Testis (tissue), 2 donors: ENCODE data around the gene ADPRS.

ENCODE experiments used
- POLR2A ChIP-seq: fragments of 450-650 bp; IDR thresholded peaks from one replicate; pipeline ENCODE4 v1.6.1; 2017; ENCODE audit warnings: antibody characterized with exemption, mild to moderate bottlenecking, moderate library complexity
- TF ChIP-seq, protein P1 (sequence below), 3 experiments: fragments of 450-650 bp in 2 of 3; fragments of 200-600 bp in 1 of 3; sonication (generic) in 1 of 3; IDR thresholded peaks; one replicate each; pipeline ENCODE4 v1.5.1; 2016 to 2019; ENCODE audit warnings: antibody characterized with exemption in 3 of 3, mild to moderate bottlenecking in 2 of 3, moderate library complexity in 1 of 3

DNA sequence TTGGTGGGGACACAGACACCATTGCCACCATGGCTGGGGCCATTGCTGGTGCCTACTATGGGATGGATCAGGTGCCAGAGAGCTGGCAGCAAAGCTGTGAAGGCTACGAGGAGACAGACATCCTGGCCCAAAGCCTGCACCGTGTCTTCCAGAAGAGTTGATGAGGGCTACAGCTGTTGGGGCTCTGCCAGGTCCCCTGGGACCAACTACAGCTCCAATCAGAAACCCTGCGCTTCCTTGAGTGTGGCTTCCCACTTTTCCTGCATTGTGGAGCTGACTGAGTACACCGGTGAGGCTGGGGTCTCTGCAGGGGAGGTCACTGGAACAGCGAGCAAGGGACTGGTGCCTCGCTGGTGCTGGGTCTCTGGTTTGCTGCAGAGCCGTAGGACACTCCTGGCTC is 4.5 kb downstream of the ADPRS start:
- TF ChIP-seq, protein P1, sequence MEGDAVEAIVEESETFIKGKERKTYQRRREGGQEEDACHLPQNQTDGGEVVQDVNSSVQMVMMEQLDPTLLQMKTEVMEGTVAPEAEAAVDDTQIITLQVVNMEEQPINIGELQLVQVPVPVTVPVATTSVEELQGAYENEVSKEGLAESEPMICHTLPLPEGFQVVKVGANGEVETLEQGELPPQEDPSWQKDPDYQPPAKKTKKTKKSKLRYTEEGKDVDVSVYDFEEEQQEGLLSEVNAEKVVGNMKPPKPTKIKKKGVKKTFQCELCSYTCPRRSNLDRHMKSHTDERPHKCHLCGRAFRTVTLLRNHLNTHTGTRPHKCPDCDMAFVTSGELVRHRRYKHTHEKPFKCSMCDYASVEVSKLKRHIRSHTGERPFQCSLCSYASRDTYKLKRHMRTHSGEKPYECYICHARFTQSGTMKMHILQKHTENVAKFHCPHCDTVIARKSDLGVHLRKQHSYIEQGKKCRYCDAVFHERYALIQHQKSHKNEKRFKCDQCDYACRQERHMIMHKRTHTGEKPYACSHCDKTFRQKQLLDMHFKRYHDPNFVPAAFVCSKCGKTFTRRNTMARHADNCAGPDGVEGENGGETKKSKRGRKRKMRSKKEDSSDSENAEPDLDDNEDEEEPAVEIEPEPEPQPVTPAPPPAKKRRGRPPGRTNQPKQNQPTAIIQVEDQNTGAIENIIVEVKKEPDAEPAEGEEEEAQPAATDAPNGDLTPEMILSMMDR (IDR thresholded peaks at IDR 0.05) = no peak
- TF ChIP-seq POLR2A = no peak
